NCI-H524 (cell line): ENCODE data around the gene TNFRSF13B.
"Not testable (repeated sequence)": the region's sequence is repeated elsewhere in the genome, so short reads cannot be mapped to it uniquely, and the experiment has no call there.

Experiments
- DNase-seq, 2 experiments: peaks; one replicate each; lab custom pipeline; 2025; lab: John Stamatoyannopoulos, UW

TNFRSF13B gene

DNA sequence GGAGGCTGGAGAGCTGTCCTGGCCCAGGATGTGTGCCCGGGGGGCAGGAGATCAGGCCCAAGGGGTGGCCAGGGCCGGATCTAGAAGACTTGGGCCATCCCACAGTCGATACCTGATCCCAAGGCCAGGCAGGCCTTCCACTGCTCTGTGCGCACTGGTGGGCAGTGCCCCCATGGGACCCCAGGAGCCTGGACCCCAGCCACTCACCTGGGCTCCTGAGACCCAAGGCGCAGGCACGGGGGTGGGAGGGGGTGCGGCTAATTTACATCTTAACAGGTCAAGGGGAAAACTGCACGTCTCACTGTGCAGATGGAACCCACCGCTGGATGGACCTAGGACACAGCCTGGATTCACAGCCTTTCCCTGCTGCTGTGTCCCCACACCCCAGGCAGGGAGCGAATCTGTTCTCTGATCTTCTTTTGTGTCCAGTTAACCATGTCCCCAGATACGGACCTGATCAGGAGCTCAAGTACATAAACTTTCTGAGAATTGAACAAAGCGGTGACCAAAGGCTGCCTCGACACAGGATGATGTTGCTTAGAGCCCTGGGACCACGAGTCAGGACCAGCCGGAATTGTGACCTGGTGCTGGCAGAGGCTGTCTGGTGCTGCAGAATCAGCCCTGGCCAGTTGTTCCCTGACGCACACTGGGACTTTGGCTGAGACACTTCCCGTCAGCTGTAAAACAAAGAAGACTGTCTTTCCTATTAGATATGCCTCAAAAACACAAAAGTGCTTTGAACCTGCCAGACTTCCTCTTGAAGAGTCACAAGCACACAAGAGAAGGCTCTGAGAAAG, 60.6 kb downstream of the TNFRSF13B start:
- no peak for DNase-seq

DNA sequence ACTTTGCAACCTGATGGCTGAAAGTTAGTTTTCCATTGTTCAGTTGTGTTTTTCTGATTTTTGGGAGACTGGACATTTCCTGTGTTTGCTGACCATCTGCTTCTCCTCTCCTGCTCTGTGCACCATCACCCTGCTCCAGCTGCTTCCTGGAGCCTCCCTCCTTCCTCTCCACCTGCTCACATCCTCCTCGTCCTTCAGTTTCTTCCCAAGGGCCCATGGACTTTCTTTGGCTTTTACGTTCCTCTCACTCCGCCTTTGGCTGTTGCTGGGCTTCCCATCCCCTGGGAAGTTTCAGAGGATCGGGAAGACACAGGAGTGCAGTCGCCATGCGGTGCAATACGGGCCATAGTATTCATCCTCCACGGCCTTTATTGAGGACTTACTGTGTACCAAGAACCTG, 61.6 kb downstream of the TNFRSF13B start:
- DNase-seq: no peak

DNA sequence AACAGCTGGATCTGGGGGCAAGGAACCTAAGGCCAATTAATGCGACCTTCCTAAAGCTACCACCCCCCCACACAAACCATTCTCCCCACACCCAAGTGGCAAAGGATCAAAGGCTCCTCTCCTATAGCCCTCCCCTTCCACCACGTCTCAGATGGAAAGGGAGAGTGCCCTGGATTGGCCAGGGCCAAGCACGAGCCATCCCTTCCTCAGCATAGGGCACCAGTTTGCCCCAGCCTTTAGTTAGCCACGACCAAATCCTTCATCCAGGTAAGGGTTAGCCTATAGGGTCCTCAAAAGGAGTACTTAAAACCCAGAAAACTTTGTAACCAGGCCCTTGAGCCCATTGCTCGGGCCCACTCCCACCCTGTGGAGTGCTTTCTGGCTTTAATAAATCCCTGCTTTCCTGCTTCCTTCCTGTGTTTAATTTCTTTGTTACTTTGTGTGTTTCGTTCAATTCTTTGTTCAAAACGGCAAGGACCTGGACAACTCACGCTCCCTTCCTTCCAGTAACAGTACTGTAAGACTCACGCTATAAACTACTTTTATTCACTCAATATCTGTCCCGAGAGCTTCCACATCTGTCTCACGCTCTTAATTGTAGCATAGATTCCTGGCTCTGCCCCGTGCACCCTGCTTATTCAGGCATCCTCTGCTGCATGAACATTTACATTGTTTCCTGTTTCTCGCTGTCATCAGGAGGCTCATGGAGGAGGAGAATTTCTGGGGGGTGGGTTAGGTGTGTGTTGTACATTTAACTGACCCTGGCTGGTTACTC, 62.3 kb downstream of the TNFRSF13B start:
- no peak for DNase-seq

DNA sequence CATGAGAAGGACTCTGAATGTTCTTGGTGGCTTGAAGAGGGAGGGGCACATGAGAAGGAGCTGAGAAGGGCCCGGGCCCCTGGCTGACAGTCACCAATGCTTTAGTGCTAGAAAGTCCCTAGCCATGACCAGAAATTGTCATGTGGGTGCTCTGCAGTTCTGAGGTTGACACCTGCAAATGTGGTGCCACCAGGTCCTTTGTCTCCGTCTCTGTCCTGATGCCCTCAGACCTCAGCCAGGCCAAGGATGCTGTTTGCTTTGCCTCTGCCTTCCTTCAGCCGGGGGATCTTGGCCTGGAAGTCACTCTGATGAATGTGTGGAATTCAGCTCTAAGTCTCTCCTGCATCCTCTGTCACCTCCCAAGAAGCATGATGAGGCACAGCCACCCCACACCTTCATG, 63.6 kb downstream of the TNFRSF13B start:
- no peak for DNase-seq

DNA sequence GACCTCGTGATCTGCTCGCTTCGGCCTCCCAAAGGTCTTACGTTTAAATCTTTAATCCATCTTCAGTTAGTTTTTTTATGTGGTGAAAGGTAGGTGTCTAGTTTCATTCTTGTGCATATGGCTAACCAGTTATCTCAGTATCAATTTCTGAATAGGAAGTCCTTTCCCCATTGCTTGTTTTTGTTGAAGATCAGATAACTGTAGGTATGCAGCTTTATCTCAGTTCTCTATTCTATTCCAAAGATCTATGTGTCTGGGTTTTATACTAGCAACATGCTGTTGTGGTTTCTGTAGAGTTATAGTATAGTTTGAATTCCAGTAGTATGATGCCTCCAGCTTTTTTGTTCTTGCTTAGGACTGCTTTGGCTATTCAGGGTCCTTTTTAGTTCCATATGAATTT, 65.2 kb downstream of the TNFRSF13B start:
- DNase-seq: no peak

DNA sequence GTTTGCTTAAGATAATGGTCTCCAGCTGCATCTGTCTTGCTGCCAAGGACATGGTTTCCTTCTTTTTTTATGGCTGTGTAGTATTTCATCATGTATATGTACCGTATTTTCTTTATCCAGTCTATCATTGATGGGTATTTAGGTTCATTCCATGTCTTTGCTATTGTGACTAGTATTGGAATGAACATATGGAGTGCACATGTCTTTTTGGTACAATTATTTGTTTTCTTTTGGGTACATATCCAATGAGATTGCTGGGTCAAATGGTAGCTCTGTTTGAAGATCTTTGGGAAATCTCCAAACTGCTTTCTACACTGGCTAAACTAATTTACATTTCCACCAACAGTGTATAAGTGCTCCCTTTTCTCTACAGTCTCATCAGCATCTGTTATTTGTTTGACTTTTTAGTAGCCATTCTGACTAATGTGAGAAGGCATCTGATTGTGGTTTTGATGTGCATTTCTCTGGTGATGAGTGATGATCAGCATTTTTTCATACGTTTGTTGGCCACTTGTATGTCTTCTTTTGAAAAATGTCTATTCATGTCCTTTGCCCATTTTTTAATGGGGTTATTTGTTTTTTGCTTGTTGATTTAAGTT, 66.2 kb downstream of the TNFRSF13B start:
- no peak for DNase-seq

DNA sequence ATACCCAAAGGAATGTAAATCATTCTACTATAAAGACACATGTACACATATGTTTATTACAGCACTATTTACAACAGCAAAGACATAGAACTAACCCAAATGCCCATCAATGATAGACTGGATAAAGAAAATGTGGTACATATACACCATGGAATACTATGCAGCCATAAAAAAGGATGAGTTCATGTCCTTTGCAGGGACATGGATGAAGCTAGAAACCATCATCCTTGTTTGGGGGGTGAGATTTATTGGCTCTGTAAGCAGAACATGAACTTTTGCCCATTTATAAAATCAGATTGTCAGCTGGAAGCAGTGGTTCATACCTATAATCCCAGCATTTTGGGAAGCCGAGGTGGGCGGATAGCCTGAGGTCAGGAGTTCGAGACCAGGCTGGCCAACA, 68.8 kb downstream of the TNFRSF13B start:
- DNase-seq: not testable (repeated sequence)

DNA sequence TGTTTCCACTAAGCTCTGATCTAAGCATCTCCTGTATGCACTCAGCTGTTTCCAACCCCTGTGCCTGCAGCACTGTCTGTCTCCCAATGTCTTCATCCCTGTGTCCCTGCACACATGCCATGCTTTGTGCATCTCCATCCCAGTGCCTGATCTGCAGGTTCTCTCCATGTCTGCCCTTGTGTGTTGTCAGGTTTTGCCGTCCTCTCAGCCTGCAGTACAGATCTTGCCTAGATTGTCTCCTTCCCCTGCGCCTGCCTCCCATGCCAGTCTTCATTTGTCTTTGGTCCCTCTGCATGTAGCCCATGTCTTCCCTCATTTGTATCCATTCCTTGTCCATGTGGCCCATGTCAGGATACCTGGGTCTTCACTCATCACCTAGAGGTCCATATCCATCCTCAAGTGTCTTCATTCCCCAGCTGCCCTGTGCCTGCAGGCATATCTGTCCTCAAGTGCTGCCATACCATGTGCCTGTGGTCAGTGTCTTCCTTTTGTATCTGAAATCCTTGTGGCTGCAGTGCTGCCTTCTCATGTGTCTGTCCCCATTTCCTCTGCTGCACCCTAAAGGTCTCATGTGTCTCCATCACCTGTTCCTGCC, 71.5 kb downstream of the TNFRSF13B start:
- DNase-seq: no peak

DNA sequence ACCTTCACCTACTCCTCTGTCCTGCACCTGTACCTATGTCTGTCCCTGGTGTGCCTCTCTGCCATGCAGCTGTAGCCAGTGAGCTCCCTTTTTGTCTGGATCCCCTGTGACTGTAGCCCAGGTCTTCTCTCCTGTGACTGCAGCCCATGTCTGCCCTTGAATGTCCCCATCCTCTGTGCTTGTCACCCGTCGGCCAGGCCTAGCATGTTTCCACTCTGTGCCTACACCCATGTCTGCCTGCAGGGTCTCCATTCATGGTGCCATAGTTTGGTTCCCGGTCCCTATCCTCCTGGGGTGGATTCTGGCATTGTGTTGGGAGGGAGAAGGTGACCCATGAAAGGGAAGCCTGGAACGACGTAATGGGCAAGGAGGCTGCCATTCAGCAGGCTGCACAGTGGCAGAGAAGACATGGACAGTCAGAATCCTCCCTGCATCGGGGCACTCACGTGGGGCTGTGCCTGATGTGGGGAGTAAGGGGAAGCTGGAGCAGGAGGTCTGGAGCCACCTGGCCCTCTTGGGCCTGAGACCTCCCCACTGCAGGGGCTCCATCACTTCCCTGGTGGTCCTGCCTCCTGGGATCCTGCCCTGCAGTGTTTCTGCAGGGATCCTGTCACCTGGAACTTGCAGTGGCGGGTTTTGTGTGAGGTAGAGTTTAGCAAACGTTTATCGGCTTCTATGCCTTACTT, 74.6 kb downstream of the TNFRSF13B start:
- not testable (repeated sequence) for DNase-seq

DNA sequence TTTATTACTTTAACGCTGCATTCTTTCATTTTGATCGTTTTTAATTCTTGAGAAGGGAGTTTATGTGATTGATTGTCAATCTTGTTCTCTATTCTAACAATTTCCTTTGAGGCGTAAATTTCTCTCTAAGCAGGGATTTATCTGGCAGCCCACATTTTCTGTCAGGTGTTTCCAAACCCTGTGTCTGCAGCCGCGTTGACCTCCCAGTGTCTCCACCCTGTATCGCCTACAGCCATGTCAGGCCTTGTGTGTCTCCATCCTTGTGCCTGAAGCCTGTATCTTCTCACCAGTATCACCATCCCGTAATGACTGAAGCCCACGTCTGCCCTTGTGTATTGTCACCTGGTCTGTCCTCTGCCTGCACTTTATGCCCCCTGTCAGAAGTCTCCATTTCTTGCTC, 75.7 kb downstream of the TNFRSF13B start:
- DNase-seq: not testable (repeated sequence)

DNA sequence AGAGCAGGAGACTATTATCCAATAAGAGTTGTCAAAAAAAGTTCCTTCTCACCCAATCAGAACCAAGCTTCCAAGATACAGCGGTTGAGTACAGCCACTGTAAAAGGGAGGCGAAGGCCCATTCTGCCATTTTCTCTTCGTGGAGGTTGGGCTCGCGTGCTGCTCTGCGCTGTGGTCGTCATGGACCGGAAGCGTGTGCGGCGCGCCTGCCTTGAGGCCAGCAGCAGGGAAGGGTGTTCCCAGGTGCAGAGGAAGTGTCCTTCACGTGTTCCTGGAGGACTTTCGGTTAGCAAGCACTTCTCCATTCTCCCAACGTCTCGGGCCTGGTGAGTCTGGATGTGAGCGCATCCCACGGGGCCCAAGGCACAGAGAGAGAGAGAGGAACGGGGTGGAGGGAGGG, 78.4 kb downstream of the TNFRSF13B start:
- DNase-seq: not testable (repeated sequence)

DNA sequence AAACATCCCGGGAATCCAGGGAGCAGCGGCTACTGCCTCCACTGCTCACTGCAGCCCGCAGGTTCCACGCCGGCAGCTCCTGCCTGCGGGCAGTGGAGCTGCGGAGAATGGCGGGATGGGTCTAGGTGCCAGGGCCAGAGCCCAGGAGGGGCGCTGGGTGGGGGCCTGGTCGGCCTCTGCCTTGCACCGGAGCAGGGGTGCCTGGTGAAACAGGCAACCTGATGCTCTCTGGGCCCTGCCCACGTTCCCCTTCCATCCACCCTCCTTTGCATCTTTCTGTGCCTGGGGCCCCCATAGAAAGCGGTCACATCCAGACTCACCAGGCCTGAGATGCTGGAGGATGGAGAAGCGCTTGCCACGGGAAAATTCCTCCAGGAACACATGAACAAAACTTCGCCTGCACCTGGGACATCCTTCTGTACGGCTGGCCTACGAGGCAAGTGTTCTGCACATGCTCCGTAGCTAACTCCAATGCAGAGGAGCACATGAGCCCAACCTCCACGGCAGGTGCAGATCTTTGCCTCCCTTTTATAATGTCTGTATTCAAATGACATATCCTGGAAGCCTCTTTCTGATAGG, 79.0 kb downstream of the TNFRSF13B start:
- DNase-seq: not testable (repeated sequence)

DNA sequence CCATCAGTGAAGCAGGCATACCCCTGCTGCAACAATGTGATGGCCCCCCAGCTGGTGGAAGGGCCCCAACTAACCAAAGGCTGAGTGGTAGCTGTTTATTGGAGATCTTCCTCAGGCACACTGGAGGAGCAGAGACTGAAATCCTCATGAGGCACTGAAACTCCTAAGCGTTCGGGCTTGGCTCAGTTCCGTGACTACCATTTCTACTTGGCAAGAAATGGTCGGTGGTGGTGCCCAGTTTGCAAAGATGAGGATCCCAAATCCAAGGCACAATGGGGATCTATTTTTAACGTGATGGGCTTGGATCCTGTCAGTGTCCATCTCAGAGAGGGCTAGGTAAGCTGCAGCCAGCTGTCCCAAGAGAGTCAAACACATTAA, 82.8 kb downstream of the TNFRSF13B start:
- DNase-seq: no peak
